Measurements from ENCODE around the gene LSAMP.
"Not testable (repeated sequence)": the region's sequence is repeated elsewhere in the genome, so short reads cannot be mapped to it uniquely, and the experiment has no call there.

The LSAMP gene

DNA sequence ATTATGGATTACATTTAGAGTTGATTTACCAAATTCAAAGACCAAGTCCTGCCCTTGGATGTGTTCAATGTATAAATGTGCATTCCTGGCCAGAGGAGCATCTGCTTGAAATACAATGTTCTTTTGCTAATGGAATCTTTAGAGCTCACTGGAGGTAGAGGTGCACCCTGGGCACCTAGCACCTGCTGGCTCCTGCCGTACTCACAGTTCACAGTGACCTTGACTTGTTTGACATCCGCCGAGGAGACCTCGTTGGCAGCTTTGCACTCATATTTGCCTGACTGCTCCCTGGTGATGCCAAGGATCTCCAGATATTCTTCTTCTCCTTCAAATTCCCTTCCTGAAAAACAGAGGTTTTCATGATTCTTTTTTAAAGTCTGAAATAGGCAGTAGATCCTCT, 593.0 kb downstream of the LSAMP start:
- TF ChIP-seq CTCF (conservative IDR thresholded peaks at IDR 0.05; ENCODE audit: low read depth, low read length) = no peak
- no peak for DNase-seq (ENCODE audit: low read depth)
- H3K4me3 ChIP-seq (ENCODE audit: low read depth, low read length) = no peak overlapping the region

GRCh38 chr3:115851571-115851970, 593.7 kb downstream of the LSAMP start:
- no peak for DNase-seq (ENCODE audit: low read depth)
- H3K4me3 ChIP-seq (ENCODE audit: low read depth, low read length) = no peak overlapping the region
- no peak for TF ChIP-seq CTCF (conservative IDR thresholded peaks at IDR 0.05; ENCODE audit: low read depth, low read length)

DNA sequence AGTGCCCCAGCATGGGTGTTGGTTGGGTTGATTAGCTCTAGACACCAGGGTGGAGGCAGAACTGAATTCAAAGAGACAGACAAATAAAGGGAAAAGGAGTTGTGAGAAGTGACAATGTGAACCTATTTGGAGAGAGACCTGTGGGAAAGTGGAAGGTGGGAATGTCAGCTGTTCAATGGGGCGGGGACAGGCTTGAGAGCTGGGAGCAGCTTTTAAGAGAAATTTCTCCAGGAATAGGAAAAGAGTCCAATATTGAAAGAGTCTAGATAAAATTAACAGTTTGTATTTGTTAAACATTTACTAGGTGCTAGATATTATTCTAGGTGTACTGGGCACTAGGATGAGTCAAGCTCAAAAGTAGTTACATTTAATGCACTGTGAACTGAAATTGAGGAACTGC, 596.6 kb downstream of the LSAMP start:
- no peak for DNase-seq (ENCODE audit: low read depth)
- no peak overlapping the region for H3K4me3 ChIP-seq (ENCODE audit: low read depth, low read length)
- TF ChIP-seq CTCF (conservative IDR thresholded peaks at IDR 0.05; ENCODE audit: low read depth, low read length) = no peak

DNA sequence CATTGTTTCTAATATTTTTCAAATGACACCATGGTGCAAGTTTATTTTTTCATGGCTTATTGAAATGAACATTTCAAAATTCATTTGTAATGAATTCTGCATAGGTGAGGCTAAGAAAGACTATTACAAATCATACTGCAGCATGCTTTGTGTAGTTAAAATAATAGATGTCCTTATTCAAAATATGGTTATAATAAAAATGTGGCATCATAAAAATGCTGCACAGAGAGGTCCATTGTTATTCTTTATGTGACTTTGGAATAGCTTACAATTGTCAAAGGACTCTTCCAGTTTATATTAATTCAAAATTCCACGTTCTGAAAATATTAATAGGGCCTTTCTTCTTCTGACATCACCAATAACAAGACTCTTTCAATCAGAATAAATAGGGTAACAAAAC, 599.3 kb downstream of the LSAMP start:
- H3K4me3 ChIP-seq (ENCODE audit: low read depth, low read length) = no peak overlapping the region
- no peak for TF ChIP-seq CTCF (conservative IDR thresholded peaks at IDR 0.05; ENCODE audit: low read depth, low read length)
- no peak for DNase-seq (ENCODE audit: low read depth)

- H3K4me3 ChIP-seq (ENCODE audit: low read depth, low read length); DNase-seq (ENCODE audit: low read depth): not testable (repeated sequence)
Observed at GRCh38 chr3:115844729-115845128, 600.6 kb downstream of the LSAMP start.

GRCh38 chr3:115843206-115843605, 602.1 kb downstream of the LSAMP start:
- no peak for DNase-seq (ENCODE audit: low read depth)
- H3K4me3 ChIP-seq (ENCODE audit: low read depth, low read length) = no peak overlapping the region
- no peak for TF ChIP-seq CTCF (conservative IDR thresholded peaks at IDR 0.05; ENCODE audit: low read depth, low read length)

GRCh38 chr3:115839246-115839645, 606.0 kb downstream of the LSAMP start:
- no peak overlapping the region for H3K4me3 ChIP-seq (ENCODE audit: low read depth, low read length)
- no peak for DNase-seq (ENCODE audit: low read depth)
- TF ChIP-seq CTCF (conservative IDR thresholded peaks at IDR 0.05; ENCODE audit: low read depth, low read length) = no peak

DNA sequence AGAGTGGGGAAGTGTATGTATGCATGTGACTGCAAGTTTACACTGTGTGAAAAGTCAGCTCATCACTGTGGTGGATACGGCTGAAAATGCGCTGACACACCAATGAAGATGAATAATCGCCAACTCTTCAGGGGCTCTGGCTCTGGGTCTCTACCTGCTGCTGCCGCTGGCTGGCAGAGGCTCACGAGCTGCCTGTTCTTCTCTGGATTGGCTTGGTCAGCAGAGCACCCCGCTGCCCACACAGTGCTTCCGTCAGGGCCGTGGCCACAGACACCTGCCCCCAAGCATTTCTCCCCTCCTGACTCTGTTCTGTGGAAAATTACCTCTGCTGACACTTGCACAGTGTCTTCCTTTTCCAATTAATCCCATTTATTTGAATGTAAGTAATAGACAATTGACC, 606.5 kb downstream of the LSAMP start:
- TF ChIP-seq CTCF (conservative IDR thresholded peaks at IDR 0.05; ENCODE audit: low read depth, low read length) = no peak
- no peak for DNase-seq (ENCODE audit: low read depth)
- H3K4me3 ChIP-seq (ENCODE audit: low read depth, low read length) = no peak overlapping the region
